Osteoblast (primary cell): ENCODE results near the gene OTOG. TPM values are rescaled to one million over a fixed set of nuclear protein-coding genes. Genes with fewer than 3 reads are reported as not detected.

Source experiments
- DNase-seq: peaks from one replicate; pipeline ENCODE4 v3.0.0; 2011; ENCODE audit warnings: low spot score, mixed read lengths; ENCODE audit not compliant: insufficient read length; ENCODE audit errors: missing footprints
- H2AFZ ChIP-seq: 2 replicates; pipeline ENCODE4 v1.6.0; 2011; ENCODE audit warnings: mild to moderate bottlenecking, low read length
- H3K27ac ChIP-seq: 2 replicates; pipeline ENCODE4 v1.5.1; 2011; ENCODE audit warnings: mild to moderate bottlenecking, low read depth, low read length, moderate library complexity
- H3K27me3 ChIP-seq: 2 replicates; pipeline ENCODE4 v1.6.0; 2012; ENCODE audit warnings: mild to moderate bottlenecking, control low read depth, inconsistent platforms, low read length, moderate library complexity; ENCODE audit not compliant: insufficient read depth
- H3K36me3 ChIP-seq: 2 replicates; pipeline ENCODE4 v1.5.1; 2011; ENCODE audit warnings: mild to moderate bottlenecking, low read length, control low read depth, moderate library complexity; ENCODE audit not compliant: insufficient read depth
- H3K4me1 ChIP-seq: 2 replicates; pipeline ENCODE4 v1.5.1; 2011; ENCODE audit warnings: mild to moderate bottlenecking, low read length, control low read depth, moderate library complexity; ENCODE audit not compliant: insufficient read depth
- H3K4me2 ChIP-seq: 2 replicates; pipeline ENCODE4 v1.6.0; 2011; ENCODE audit warnings: mild to moderate bottlenecking, low read length; ENCODE audit not compliant: insufficient read depth
- H3K4me3 ChIP-seq: fragments of 200-600 bp; sonication (generic); 3 replicates; pipeline ENCODE4 v1.5.1; 2012; ENCODE audit warnings: mild to moderate bottlenecking, low read length, inconsistent platforms; ENCODE audit not compliant: insufficient read depth
- H3K79me2 ChIP-seq: 2 replicates; pipeline ENCODE4 v1.6.0; 2012; ENCODE audit warnings: mild to moderate bottlenecking, low read length, control low read depth, inconsistent platforms; ENCODE audit not compliant: insufficient read depth
- H3K9me3 ChIP-seq: 2 replicates; pipeline ENCODE4 v1.5.1; 2011; ENCODE audit warnings: low read depth, low read length, control low read depth
- H4K20me1 ChIP-seq: 2 replicates; pipeline ENCODE4 v1.6.0; 2012; ENCODE audit warnings: mild to moderate bottlenecking, low read length, control low read depth; ENCODE audit not compliant: insufficient read depth
- CTCF ChIP-seq: IDR thresholded peaks from 2 replicates; pipeline ENCODE4 v1.5.1; 2011; ENCODE audit warnings: mild to moderate bottlenecking, low read depth, low read length, moderate library complexity; ENCODE audit errors: extremely low read depth
- total RNA-seq: library from RNA; depleted of rRNA; stranded (reverse); fragments of >200 nt; gene quantifications from 2 replicates; pipeline ENCODE4 v1.2.3, GENCODE V29; 2012

The OTOG gene
- total RNA-seq, 1 donor = not detected

DNA sequence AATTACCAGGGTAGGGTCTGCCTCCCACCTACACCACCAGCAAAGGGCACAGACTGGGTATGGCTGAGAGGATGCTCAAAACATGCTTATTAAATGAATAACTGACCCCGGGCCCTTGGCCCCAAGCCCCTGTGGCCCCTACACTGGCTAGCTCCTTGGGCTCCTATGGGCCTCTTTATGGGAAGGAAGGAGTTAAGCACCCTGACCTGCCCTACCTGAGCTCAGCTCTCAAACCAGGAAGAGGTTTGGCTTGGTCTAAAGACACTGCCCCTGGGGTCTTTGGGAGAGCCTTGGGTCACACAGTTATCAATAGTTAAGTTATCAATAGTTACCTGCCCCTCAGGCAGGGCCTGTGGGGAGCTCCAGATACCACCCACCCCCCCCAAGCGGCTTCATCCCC is 4.0 kb upstream of the OTOG start:
- no peak for TF ChIP-seq CTCF
- Histone ChIP-seq H2AFZ (no peak overlapping the region), H3K36me3 (no peaks in the 10 kb centered on the region), H3K79me2 (no peaks in the 10 kb centered on the region), H3K4me2 (no peak overlapping the region), H3K9me3 (no peaks in the 10 kb centered on the region), H3K4me1 (no peaks in the 10 kb centered on the region), H3K4me3 (no peak overlapping the region), H4K20me1 (no peaks in the 10 kb centered on the region), H3K27me3 (peaks cover 37% of the 10 kb centered on the region), H3K27ac (no peak overlapping the region)
- peak; percentile 25 for DNase-seq

DNA sequence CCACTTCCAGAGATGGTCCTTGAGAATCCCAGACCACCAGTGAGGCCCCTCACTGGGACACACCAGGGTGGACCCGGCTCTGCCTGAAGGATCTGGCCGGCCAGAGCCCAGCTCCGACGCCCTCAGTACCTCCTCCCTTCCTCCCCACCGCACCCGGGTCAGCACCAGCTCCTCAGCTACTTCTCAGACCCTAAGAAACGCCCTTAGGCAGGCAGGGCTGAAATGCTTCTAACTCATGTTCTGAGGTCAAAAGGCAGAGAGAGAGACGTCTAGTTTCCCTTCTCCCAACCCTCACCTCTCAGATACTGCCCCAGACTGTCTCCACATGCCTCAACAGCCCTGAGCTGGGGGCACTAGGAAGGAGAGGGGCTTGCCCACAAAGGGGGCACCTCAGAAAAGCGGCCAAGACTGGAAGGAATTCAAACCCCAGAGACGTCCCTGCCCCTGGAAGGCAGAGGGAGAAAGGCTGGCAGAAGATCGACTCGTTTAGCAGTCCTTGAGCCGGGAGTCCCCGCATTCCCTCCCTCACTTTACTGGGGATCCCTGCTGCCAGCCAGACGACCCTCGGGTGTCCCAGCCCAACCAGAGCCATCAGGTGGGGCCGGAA is 3.4 kb upstream of the OTOG start:
- no peak for TF ChIP-seq CTCF
- Histone ChIP-seq H3K27ac (no peak overlapping the region), H3K79me2 (no peaks in the 10 kb centered on the region), H3K4me2 (no peak overlapping the region), H3K4me1 (no peaks in the 10 kb centered on the region), H3K9me3 (no peaks in the 10 kb centered on the region), H2AFZ (no peak overlapping the region), H3K27me3 (peaks cover 31% of the 10 kb centered on the region), H4K20me1 (no peaks in the 10 kb centered on the region), H3K36me3 (no peaks in the 10 kb centered on the region), H3K4me3 (no peak overlapping the region)
- DNase-seq = peak; percentile 78

DNA sequence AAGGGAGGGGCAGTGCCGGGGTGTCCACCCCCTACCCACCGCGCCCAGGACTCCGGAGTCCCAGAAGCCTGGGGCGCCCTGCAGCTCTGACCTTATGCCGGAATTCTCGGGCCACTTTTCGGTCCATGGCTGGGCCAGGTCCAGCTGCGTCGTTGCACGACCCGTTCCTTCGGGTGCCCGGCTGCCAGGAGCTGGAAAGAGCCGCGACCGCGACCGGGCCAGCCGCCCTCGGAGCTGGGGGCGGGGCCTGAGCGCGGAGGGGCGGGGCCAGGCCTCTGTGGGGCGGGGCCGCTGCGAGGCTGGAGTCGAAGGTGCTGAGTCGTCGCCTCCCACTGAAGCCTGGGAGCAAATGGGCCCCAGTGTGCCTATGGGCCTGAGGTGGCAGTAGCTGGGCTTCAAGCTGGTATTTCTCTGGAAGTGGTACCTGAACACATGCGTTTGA is 2.9 kb upstream of the OTOG start, which contains the start of gene USH1C:
USH1C (minus strand) TSS at position 236 of the 442 bp plus-strand sequence; CDS start at position 127, 109 bp downstream.
- H3K36me3 ChIP-seq = no peaks in the 10 kb centered on the region
- H3K4me2 ChIP-seq = no peak within 1 kb of the TSS
- no peaks in the 10 kb centered on the region for H3K79me2 ChIP-seq
- TF ChIP-seq CTCF = no peak
- H4K20me1 ChIP-seq = no peaks in the 10 kb centered on the region
- peak; percentile 87 for DNase-seq
- H3K9me3 ChIP-seq = no peaks in the 10 kb centered on the region
- H3K27me3 ChIP-seq = peaks cover 31% of the 10 kb centered on the region
- no peak within 1 kb of the TSS for H3K4me3 ChIP-seq
- no peak within 1 kb of the TSS for H3K27ac ChIP-seq
- H2AFZ ChIP-seq = no peak within 1 kb of the TSS
- H3K4me1 ChIP-seq = no peaks in the 10 kb centered on the region

- no peak for DNase-seq
- H2AFZ ChIP-seq = no peak overlapping the region
- no peak for TF ChIP-seq CTCF
Measured at GRCh38 chr11:17546240-17546639, 819 bp upstream of the OTOG start.

More at GRCh38 chr11:17546240-17546639, 819 bp upstream of the OTOG start:
- Histone ChIP-seq H3K36me3 (no peaks in the 10 kb centered on the region), H3K79me2 (no peaks in the 10 kb centered on the region), H3K4me1 (no peaks in the 10 kb centered on the region), H4K20me1 (no peaks in the 10 kb centered on the region), H3K4me2 (no peak overlapping the region), H3K4me3 (no peak overlapping the region), H3K9me3 (no peaks in the 10 kb centered on the region), H3K27ac (no peak overlapping the region), H3K27me3 (peaks cover 31% of the 10 kb centered on the region)
